ENCODE results near the gene DBR1. TPM values are rescaled to one million over a fixed set of nuclear protein-coding genes. Genes with fewer than 3 reads are reported as not detected.

DBR1 gene
- total RNA-seq, 4 donors from 2014 or later, result 16.8 to 25.4 (median 18.3) TPM

GRCh38 chr3:138187296-138188012, 12.7 kb upstream of the DBR1 start, which contains the start of gene ARMC8:
Gene ARMC8, plus strand, starts transcription at chr3:138187301. Its CDS starts 254 bp downstream, at chr3:138187555.
- Histone ChIP-seq H3K27me3 (no peaks in the 10 kb centered on the region), H3K4me1 (peaks cover 9 to 16% of the 10 kb centered on the region in 2 donors), H3K4me3 (replicated peaks in 1 of 3) (peak within 1 kb of the TSS; percentile 71 to 87 (median 80)), H3K9me3 (no peaks in the 10 kb centered on the region), H3K27ac (peak within 1 kb of the TSS; percentile 94 to 97 (median 97)), H3K36me3 (no peaks in the 10 kb centered on the region)
- TF ChIP-seq, protein P1, sequence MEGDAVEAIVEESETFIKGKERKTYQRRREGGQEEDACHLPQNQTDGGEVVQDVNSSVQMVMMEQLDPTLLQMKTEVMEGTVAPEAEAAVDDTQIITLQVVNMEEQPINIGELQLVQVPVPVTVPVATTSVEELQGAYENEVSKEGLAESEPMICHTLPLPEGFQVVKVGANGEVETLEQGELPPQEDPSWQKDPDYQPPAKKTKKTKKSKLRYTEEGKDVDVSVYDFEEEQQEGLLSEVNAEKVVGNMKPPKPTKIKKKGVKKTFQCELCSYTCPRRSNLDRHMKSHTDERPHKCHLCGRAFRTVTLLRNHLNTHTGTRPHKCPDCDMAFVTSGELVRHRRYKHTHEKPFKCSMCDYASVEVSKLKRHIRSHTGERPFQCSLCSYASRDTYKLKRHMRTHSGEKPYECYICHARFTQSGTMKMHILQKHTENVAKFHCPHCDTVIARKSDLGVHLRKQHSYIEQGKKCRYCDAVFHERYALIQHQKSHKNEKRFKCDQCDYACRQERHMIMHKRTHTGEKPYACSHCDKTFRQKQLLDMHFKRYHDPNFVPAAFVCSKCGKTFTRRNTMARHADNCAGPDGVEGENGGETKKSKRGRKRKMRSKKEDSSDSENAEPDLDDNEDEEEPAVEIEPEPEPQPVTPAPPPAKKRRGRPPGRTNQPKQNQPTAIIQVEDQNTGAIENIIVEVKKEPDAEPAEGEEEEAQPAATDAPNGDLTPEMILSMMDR (IDR thresholded peaks at IDR 0.05), result no peak
- peak in 1 of 2 donors; percentile 76 for TF ChIP-seq POLR2A (IDR thresholded peaks at IDR 0.05)
- intact Hi-C loops (cut with DNase I), result no loop called here
- DNase-seq, result peak; percentile 61 to 62
- WGBS, 2 donors, result 0 to 1% methylated on average over 26 to 38 of the region's 59 CpGs

DNA sequence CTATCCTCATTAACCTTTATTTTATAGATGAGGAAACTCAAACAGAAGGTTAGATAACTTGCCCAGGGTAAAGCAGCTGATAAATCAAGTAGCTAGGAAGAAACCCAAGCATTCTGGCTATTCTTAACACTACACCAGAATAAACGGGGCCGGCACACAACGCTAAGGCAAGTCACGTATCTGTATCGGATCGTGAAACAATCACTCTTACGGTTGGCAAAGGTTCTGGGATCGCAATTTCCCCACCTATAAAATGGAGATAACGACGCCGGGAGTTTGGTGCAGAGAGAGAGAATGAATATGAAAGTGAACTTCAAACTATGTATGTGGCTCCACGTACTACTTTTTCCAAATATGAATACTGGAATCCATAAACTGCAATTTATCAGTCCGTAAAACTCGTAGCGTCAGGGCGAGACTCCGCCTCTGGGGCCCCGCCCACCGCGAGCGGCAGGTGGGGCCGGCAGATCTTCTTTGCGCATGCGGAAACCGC, 12.1 kb upstream of the DBR1 start:
- TF ChIP-seq, protein P1 (IDR thresholded peaks at IDR 0.05), result no peak
- no peak for TF ChIP-seq POLR2A (IDR thresholded peaks at IDR 0.05)
- peak overlapping the region; percentile 71 to 87 (median 80) for H3K4me3 ChIP-seq (replicated peaks in 1 of 3)
- H3K36me3 ChIP-seq, result no peaks in the 10 kb centered on the region
- peak overlapping the region; percentile 94 to 97 (median 97) for H3K27ac ChIP-seq
- H3K9me3 ChIP-seq, result no peaks in the 10 kb centered on the region
- no peaks in the 10 kb centered on the region for H3K27me3 ChIP-seq
- DNase-seq, result peak; percentile 92 to 93
- peaks cover 9 to 16% of the 10 kb centered on the region in 2 donors for H3K4me1 ChIP-seq
- WGBS, 2 donors, result 0 to 1% methylated on average over 25 of the region's 25 CpGs
- intact Hi-C loops (cut with DNase I), result no loop called here

- Histone ChIP-seq H3K36me3 (no peaks in the 10 kb centered on the region), H3K4me1 (peaks cover 9 to 16% of the 10 kb centered on the region in 2 donors), H3K27me3 (no peaks in the 10 kb centered on the region), H3K27ac (no peak overlapping the region), H3K9me3 (no peaks in the 10 kb centered on the region), H3K4me3 (replicated peaks in 1 of 3) (no peak overlapping the region)
- WGBS, 2 donors, result 59% methylated on average over 2 of the region's 2 CpGs
- DNase-seq, result no peak
- no peak for TF ChIP-seq POLR2A (IDR thresholded peaks at IDR 0.05)
- TF ChIP-seq, protein P1 (IDR thresholded peaks at IDR 0.05), result no peak
- intact Hi-C loops (cut with DNase I), result no loop called here
These were observed 11.5 kb upstream of the DBR1 start for GRCh38 chr3:138186221-138186620.

- Histone ChIP-seq H3K4me1 (peaks cover 9 to 16% of the 10 kb centered on the region in 2 donors), H3K4me3 (replicated peaks in 1 of 3) (no peak overlapping the region), H3K9me3 (no peaks in the 10 kb centered on the region), H3K27ac (no peak overlapping the region), H3K27me3 (no peaks in the 10 kb centered on the region), H3K36me3 (no peaks in the 10 kb centered on the region)
- intact Hi-C loops (cut with DNase I), result no loop called here
- TF ChIP-seq, protein P1 (IDR thresholded peaks at IDR 0.05), result no peak
- no peak for TF ChIP-seq POLR2A (IDR thresholded peaks at IDR 0.05)
- no peak for DNase-seq
- WGBS, 2 donors, result 53 to 54% methylated on average over 3 of the region's 3 CpGs
These were observed 10.3 kb upstream of the DBR1 start for GRCh38 chr3:138184994-138185393.

DNA sequence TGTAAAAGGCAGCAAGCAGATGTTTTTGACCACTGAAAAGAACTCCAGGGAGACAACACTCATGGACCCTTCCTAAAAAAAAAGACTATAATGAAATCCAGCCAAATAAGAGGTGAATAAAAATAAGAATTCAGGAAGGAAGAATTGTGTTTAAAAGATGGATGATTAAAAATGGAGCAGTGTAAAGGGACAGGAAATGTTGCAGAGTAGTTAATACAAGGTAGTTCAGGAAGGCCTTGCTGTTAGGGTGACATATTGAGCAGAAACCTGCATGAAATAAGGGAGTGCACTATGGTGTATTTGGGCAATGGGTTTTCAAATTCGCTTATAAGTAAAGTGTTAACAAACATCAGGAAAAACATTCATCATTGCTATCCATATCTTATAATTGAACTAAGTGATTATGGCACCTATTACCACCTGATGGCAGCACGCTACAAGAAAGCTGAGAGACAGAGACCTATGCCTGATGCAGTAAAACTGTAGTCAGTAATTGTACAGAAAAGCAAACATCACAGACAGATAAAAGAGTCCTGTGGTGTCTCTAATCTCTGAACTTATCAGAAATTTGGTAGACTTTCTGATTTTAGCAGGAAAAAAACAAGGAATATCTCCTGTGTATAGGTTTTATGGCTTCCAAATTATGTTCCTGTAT, 5.8 kb upstream of the DBR1 start:
- 11 to 16% methylated on average over 2 of the region's 2 CpGs for WGBS, 2 donors
- TF ChIP-seq, protein P1 (IDR thresholded peaks at IDR 0.05), result peak in 4 of 6 experiments; percentile 22 to 43 (median 38)
- TF ChIP-seq POLR2A (IDR thresholded peaks at IDR 0.05), result no peak
- DNase-seq, result peak in 1 of 2 donors; percentile 16
- no peaks in the 10 kb centered on the region for H3K9me3 ChIP-seq
- H3K4me1 ChIP-seq, result no peaks in the 10 kb centered on the region
- no peak overlapping the region for H3K4me3 ChIP-seq (replicated peaks in 1 of 3)
- no peaks in the 10 kb centered on the region for H3K36me3 ChIP-seq
- H3K27me3 ChIP-seq, result no peaks in the 10 kb centered on the region
- H3K27ac ChIP-seq, result no peak overlapping the region
- intact Hi-C loops (cut with DNase I), result no loop called here

All from thyroid gland (tissue), 4 donors.